IMR-90 (cell line): Measurements from ENCODE around the gene MYO1C. TPM values are rescaled to one million over a fixed set of nuclear protein-coding genes. Genes with fewer than 3 reads are reported as not detected.

Source experiments
- ATAC-seq: fragments of 200-7000 bp; cut with Tn5 transposase; 2 replicates; pipeline ENCODE4 v1.9.1; 2020; ENCODE audit warnings: low read depth, mild to moderate bottlenecking, moderate library complexity
- BruUV-seq: library from RNA; stranded (reverse); fragments of 400-500 nt; replicated peaks from 2 replicates; lab custom pipeline; 2021; lab: Mats Ljungman, UMichigan
- CTCF ChIA-PET: fragments of 300-600 bp; formaldehyde crosslinking; extraction: SDS; loops from one replicate; lab custom pipeline; 2021; ENCODE audit warnings: antibody characterized with exemption; lab: Yijun Ruan, JAX
- POLR2A ChIA-PET: fragments of 300-600 bp; sonication (Branson Sonifier 250); formaldehyde crosslinking; loops from one replicate; lab custom pipeline; 2022; ENCODE audit warnings: antibody characterized with exemption; ENCODE audit not compliant: unreplicated experiment; lab: Charles Lee
- DNase-seq: peaks from one replicate; pipeline ENCODE4 v3.0.0; 2013
- H2AFZ ChIP-seq: replicated peaks from 2 replicates; pipeline ENCODE3; 2013; ENCODE audit warnings: low read length, mild to moderate bottlenecking; ENCODE audit not compliant: poor library complexity
- H2AK5ac ChIP-seq: 2 replicates; pipeline ENCODE4 v1.6.1; 2013; ENCODE audit warnings: low read depth, low read length, inconsistent platforms
- H2AK9ac ChIP-seq: replicated peaks from 2 replicates; pipeline ENCODE3; 2013; ENCODE audit warnings: mild to moderate bottlenecking, low read depth, low read length, moderate library complexity; ENCODE audit not compliant: poor library complexity
- H2BK120ac ChIP-seq: 2 replicates; pipeline ENCODE4 v1.6.1; 2013; ENCODE audit warnings: low read depth, low read length, inconsistent platforms
- H2BK15ac ChIP-seq: 3 replicates; pipeline ENCODE4 v1.6.1; 2013; ENCODE audit warnings: low read depth, low read length, inconsistent platforms
- H2BK20ac ChIP-seq: 2 replicates; pipeline ENCODE4 v1.6.1; 2013; ENCODE audit warnings: low read depth, mild to moderate bottlenecking, inconsistent platforms, low read length, moderate library complexity
- H2BK5ac ChIP-seq: 2 replicates; pipeline ENCODE4 v1.6.1; 2013; ENCODE audit warnings: mild to moderate bottlenecking, low read depth, low read length, inconsistent platforms; ENCODE audit not compliant: poor library complexity, severe bottlenecking
- H3K14ac ChIP-seq: replicated peaks from 2 replicates; pipeline ENCODE4 v1.6.1; 2013; ENCODE audit warnings: low read depth, low read length, inconsistent platforms
- H3K18ac ChIP-seq: 2 replicates; pipeline ENCODE4 v1.6.1; 2013; ENCODE audit warnings: low read depth, low read length, control low read depth
- H3K23ac ChIP-seq: 2 replicates; pipeline ENCODE4 v1.6.1; 2013; ENCODE audit warnings: low read depth, low read length, inconsistent platforms
- H3K27ac ChIP-seq: 2 replicates; pipeline ENCODE4 v1.5.1; 2013; ENCODE audit warnings: mild to moderate bottlenecking, control low read depth, low read length; ENCODE audit not compliant: insufficient read depth
- H3K27me3 ChIP-seq: 2 replicates; pipeline ENCODE4 v1.6.1; 2013; ENCODE audit warnings: low read length; ENCODE audit not compliant: control insufficient read depth, insufficient read depth
- H3K36me3 ChIP-seq: 2 replicates; pipeline ENCODE4 v1.6.1; 2013; ENCODE audit warnings: low read length, mixed read lengths; ENCODE audit not compliant: control insufficient read depth, insufficient read depth
- H3K4ac ChIP-seq: 2 replicates; pipeline ENCODE4 v1.6.1; 2013; ENCODE audit warnings: low read depth, low read length, inconsistent platforms
- H3K4me1 ChIP-seq: 2 replicates; pipeline ENCODE4 v1.6.1; 2013; ENCODE audit warnings: low read length, mixed read lengths; ENCODE audit not compliant: control insufficient read depth, insufficient read depth
- H3K4me2 ChIP-seq: 2 replicates; pipeline ENCODE4 v1.6.1; 2013; ENCODE audit warnings: low read depth, mild to moderate bottlenecking, control low read depth, low read length, moderate library complexity
- H3K4me3 ChIP-seq: 2 replicates; pipeline ENCODE4 v1.5.1; 2013; ENCODE audit warnings: low read depth, mild to moderate bottlenecking, control low read depth, low read length, moderate library complexity; ENCODE audit not compliant: insufficient read depth
- H3K56ac ChIP-seq: 2 replicates; pipeline ENCODE4 v1.6.1; 2013; ENCODE audit warnings: low read length, inconsistent platforms; ENCODE audit not compliant: insufficient read depth; ENCODE audit errors: extremely low read depth
- H3K79me1 ChIP-seq, 2 experiments: 2 replicates each; pipeline ENCODE4 v1.6.1; 2013; ENCODE audit warnings: low read length in 2 of 2, inconsistent platforms in 1 of 2, low read depth in 1 of 2
- H3K9ac ChIP-seq: 2 replicates; pipeline ENCODE4 v1.6.1; 2013; ENCODE audit warnings: low read depth, low read length, control low read depth
- H3K9me1 ChIP-seq: 2 replicates; pipeline ENCODE4 v1.6.1; 2013; ENCODE audit warnings: low read length, inconsistent platforms; ENCODE audit not compliant: insufficient read depth
- H3K9me3 ChIP-seq: 2 replicates; pipeline ENCODE4 v1.6.1; 2013; ENCODE audit warnings: low read length; ENCODE audit not compliant: control insufficient read depth, insufficient read depth
- H4K20me1 ChIP-seq: 2 replicates; pipeline ENCODE4 v1.6.1; 2013; ENCODE audit warnings: low read length, inconsistent platforms; ENCODE audit not compliant: insufficient read depth
- H4K5ac ChIP-seq: 2 replicates; pipeline ENCODE4 v1.6.1; 2013; ENCODE audit warnings: mild to moderate bottlenecking, low read depth, low read length, control low read depth
- H4K8ac ChIP-seq, 2 experiments: 2 replicates each; pipeline ENCODE4 v1.6.1; 2013; ENCODE audit warnings: low read depth in 2 of 2, low read length in 2 of 2, control low read depth in 1 of 2, inconsistent platforms in 1 of 2
- H4K91ac ChIP-seq: 2 replicates; pipeline ENCODE4 v1.6.1; 2013; ENCODE audit warnings: low read depth, low read length, inconsistent platforms; ENCODE audit not compliant: insufficient read depth
- BHLHE40 ChIP-seq: fragments of 150-350 bp; IDR thresholded peaks from 2 replicates; pipeline ENCODE4 v1.6.1; 2016; ENCODE audit warnings: mild to moderate bottlenecking, low read depth, low read length
- CEBPB ChIP-seq: IDR thresholded peaks from 2 replicates; pipeline ENCODE4 v1.6.1; 2012; ENCODE audit warnings: low read depth, low read length, improper control_type of control experiment
- MXI1 ChIP-seq: IDR thresholded peaks from 2 replicates; pipeline ENCODE4 v1.6.1; 2012; ENCODE audit warnings: low read depth, mild to moderate bottlenecking, low read length, moderate library complexity, borderline replicate concordance
- RAD21 ChIP-seq: IDR thresholded peaks from 2 replicates; pipeline ENCODE4 v1.6.1; 2012; ENCODE audit warnings: low read length, improper control_type of control experiment
- WGBS, 2 experiments: methylation state at CpG; one replicate each; pipeline versions ENCODE4 v1.1.5 to v1.1.7; 2013; ENCODE audit warnings: missing lambda C conversion rate in 2 of 2; ENCODE audit not compliant: insufficient read length in 1 of 2; ENCODE audit errors: extremely low coverage in 2 of 2; 5-methylcytosine and 5-hydroxymethylcytosine counted together
- dilution Hi-C: fragments of 300-500 bp; cut with HindIII; formaldehyde crosslinking; loops from one replicate; pipeline ENCODE4 v1.14.3; 2018; ENCODE audit warnings: low sequenced_read_pairs; ENCODE audit not compliant: unreplicated experiment
- in situ Hi-C: fragments of 300-500 bp; cut with MboI; formaldehyde crosslinking; loops from 3 replicates; pipeline ENCODE4 v1.14.3; 2019; ENCODE audit warnings: low sequenced_read_pairs, inconsistent platforms, mixed read lengths
- intact Hi-C: fragments of 100-400 bp; cut with micrococcal nuclease; formaldehyde crosslinking; loops from 2 replicates; pipeline ENCODE4 v1.10.0; 2022
- polyA plus RNA-seq, 3 experiments: library from polyadenylated mRNA; depleted of rRNA; stranded (reverse); fragments of >200 nt; gene quantifications; 2 replicates each; pipeline ENCODE4 v1.2.3, GENCODE V29; 2012; ENCODE audit warnings: low replicate concordance in 1 of 3
- total RNA-seq: library from RNA; depleted of rRNA; stranded (reverse); fragments of >200 nt; gene quantifications from 2 replicates; pipeline ENCODE4 v1.2.3, GENCODE V29; 2012

The MYO1C gene
- total and polyA plus RNA-seq, 2 of the 4 experiments (the other 2 are of a cell fraction): 162 to 196 TPM

- dilution Hi-C loops (no loop called here), intact Hi-C loops (loop anchor here (1.0 kb wide), 1 partner anchor 17 kb away; no protein-coding TSS in a partner anchor)
- H2AK5ac ChIP-seq: no peak overlapping the region
Observed at GRCh38 chr17:1467898-1468492, 24.5 kb downstream of the MYO1C start.

More at GRCh38 chr17:1467898-1468492, 24.5 kb downstream of the MYO1C start:
- BruUV-seq: no TSS peak
- H3K4me2 ChIP-seq: no peak overlapping the region
- TF ChIP-seq MXI1 (no peak), CEBPB (0 out of 2 replicates have a peak, but pooled peaks have one; percentile 20), RAD21 (no peak), BHLHE40 (no peak)
- no peaks in the 10 kb centered on the region for H3K4me1 ChIP-seq
- ChIA-PET POLR2A (no interaction called here), CTCF (no interaction called here)
- no peak overlapping the region for H3K4ac ChIP-seq
- H3K9ac ChIP-seq: no peak overlapping the region
- H3K56ac ChIP-seq: no peak overlapping the region
- H2BK15ac ChIP-seq: no peak overlapping the region
- no peak overlapping the region for H3K18ac ChIP-seq
- H3K14ac ChIP-seq: no peak overlapping the region
- no peak for ATAC-seq
- no peak overlapping the region for H2AFZ ChIP-seq
- peaks cover 11 to 31% of the 10 kb centered on the region in 2 experiments; a peak in 3 of 4 replicates for H3K79me1 ChIP-seq
- H4K8ac ChIP-seq: no peak overlapping the region
- no peak overlapping the region for H3K23ac ChIP-seq
- no peak for DNase-seq
- H3K4me3 ChIP-seq: no peak overlapping the region
- H3K27ac ChIP-seq: no peak overlapping the region
- no peak overlapping the region for H2BK5ac ChIP-seq
- no peaks in the 10 kb centered on the region for H3K27me3 ChIP-seq
- H4K20me1 ChIP-seq: peaks cover 19% of the 10 kb centered on the region
- H2BK20ac ChIP-seq: no peak overlapping the region
- H3K9me3 ChIP-seq: no peaks in the 10 kb centered on the region
- no peak overlapping the region for H4K5ac ChIP-seq
- in situ Hi-C loops: no loop called here
- H4K91ac ChIP-seq: no peak overlapping the region
- 79% methylated on average over 19 of the region's 21 CpGs; no CpG with 5 or more reads in 1 of the 2 experiments for WGBS, 2 experiments
- H3K36me3 ChIP-seq: peaks cover 75% of the 10 kb centered on the region
- H2BK120ac ChIP-seq: no peak overlapping the region
- peaks cover 9% of the 10 kb centered on the region; the same call in 1 of the 2 replicates for H3K9me1 ChIP-seq
- H2AK9ac ChIP-seq: no peak overlapping the region
